ENCODE results near the gene SLX4IP. TPM values are rescaled to one million over a fixed set of nuclear protein-coding genes. Genes with fewer than 3 reads are reported as not detected.

Gene SLX4IP
- total RNA-seq, 1 donor from 2014 or later: 3.1 TPM

DNA sequence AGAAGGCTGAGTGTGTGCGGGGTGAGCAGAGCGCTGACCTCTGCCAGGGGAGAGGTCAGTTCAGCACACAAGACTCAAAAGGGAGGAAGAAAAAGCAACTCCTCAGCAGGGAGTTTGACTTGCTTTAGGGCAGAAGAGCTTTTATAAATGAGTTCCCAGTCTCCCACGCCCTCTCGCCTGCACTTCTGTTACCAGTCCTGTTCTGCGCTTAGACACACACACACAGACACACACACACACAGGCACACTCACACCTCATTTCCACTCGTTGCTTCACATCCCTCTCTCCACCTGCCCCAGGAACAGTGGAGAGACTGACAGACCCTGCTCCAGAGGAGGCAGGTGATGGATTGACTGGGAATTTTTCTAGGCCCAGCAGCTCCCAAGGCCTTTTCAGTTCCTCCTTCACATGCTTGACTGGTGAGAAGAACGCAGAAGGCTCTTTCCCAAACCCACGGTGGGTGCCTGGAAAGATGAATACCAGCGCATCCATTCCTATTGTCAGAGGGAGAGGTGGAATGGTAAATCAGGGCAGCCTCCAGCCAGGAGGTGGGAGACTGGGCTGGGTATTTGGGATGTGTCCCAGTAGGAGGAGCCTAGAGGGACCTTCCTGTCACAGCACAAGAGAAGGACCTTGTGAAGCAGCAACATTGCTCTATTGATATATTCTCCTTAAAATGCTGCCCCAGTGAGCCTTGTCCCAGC lies 195.0 kb downstream of the SLX4IP start:
- Histone ChIP-seq H3K4me1 (peaks cover 41% of the 10 kb centered on the region), H3K27ac (replicated peaks) (peak overlapping the region; percentile 31), H3K4me3 (no peak overlapping the region), H3K27me3 (ENCODE audit: low read depth) (no peaks in the 10 kb centered on the region), H3K36me3 (no peaks in the 10 kb centered on the region), H3K9me3 (replicated peaks) (no peaks in the 10 kb centered on the region)
- intact Hi-C loops (cut with micrococcal nuclease): no loop called here
- DNase-seq: no peak
- TF ChIP-seq, protein P1, sequence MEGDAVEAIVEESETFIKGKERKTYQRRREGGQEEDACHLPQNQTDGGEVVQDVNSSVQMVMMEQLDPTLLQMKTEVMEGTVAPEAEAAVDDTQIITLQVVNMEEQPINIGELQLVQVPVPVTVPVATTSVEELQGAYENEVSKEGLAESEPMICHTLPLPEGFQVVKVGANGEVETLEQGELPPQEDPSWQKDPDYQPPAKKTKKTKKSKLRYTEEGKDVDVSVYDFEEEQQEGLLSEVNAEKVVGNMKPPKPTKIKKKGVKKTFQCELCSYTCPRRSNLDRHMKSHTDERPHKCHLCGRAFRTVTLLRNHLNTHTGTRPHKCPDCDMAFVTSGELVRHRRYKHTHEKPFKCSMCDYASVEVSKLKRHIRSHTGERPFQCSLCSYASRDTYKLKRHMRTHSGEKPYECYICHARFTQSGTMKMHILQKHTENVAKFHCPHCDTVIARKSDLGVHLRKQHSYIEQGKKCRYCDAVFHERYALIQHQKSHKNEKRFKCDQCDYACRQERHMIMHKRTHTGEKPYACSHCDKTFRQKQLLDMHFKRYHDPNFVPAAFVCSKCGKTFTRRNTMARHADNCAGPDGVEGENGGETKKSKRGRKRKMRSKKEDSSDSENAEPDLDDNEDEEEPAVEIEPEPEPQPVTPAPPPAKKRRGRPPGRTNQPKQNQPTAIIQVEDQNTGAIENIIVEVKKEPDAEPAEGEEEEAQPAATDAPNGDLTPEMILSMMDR (IDR thresholded peaks at IDR 0.05; ENCODE audit: borderline replicate concordance): no peak

DNA sequence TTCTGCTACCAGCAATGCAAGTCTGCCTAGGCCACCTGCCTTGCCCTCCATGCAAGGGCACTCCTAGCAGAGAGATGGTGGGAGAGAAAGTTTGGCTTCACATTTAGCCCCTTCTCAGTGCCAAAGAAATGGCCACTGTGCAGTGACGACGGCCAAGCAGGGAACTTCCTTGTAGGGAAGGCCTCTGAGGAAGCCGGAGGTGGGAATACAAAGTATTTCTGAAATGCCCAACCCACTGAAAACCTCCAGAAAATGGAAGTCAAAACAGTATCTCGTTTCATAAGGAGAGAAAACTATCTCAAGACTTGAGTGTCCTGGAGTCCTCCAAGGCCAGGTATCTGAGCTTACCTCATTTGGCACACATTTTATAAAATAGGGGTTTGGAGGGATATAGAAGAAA lies 196.0 kb downstream of the SLX4IP start:
- DNase-seq: no peak
- H3K4me3 ChIP-seq: no peak overlapping the region
- H3K27me3 ChIP-seq (ENCODE audit: low read depth): no peaks in the 10 kb centered on the region
- no peaks in the 10 kb centered on the region for H3K36me3 ChIP-seq
- intact Hi-C loops (cut with micrococcal nuclease): no loop called here
- TF ChIP-seq, protein P1 (IDR thresholded peaks at IDR 0.05; ENCODE audit: borderline replicate concordance): no peak
- peak overlapping the region; percentile 31 for H3K27ac ChIP-seq (replicated peaks)
- H3K4me1 ChIP-seq: peaks cover 52% of the 10 kb centered on the region
- no peaks in the 10 kb centered on the region for H3K9me3 ChIP-seq (replicated peaks)

DNA sequence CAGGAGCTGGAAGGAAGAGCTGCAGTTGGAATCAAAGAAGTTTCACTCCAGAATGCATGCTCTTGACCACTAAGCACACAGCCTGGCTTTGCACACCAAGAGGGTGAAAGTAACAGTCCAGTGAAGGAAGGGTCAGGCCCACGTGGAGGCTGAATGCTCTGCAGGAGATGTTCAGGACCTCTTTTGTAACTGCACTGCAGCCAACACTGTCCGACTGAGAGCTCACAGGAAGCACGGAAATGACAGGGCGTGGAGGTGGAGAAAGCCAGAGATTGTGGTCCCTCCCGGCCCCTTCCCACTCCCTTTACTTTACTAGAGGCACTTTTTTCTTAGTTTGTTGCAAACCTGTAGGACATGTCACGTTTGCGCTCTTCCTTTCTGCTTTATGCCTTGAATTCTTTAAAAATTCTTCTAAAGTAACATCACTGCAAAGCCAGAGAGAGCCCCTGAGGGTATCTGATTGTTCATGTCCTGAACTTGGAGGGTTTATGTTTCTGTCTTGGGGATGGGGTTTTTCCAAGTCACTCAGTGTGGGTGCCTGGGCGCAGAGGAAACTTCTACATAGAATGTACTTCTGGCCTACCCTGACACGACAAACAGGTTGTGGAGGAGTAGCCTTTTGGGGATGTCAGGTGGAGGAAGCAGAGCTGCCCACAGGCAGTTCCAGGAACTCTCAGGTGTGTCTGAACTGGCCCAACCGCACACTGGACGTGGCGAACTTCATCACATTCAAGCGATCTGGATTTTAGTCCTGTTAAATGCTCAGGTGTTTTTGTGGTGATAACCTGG lies 197.8 kb downstream of the SLX4IP start:
- Histone ChIP-seq H3K27me3 (ENCODE audit: low read depth) (no peaks in the 10 kb centered on the region), H3K27ac (replicated peaks) (peak overlapping the region; percentile 72), H3K4me1 (peaks cover 56% of the 10 kb centered on the region), H3K9me3 (replicated peaks) (no peaks in the 10 kb centered on the region), H3K36me3 (peaks cover 8% of the 10 kb centered on the region), H3K4me3 (no peak overlapping the region)
- DNase-seq: no peak
- TF ChIP-seq, protein P1 (IDR thresholded peaks at IDR 0.05; ENCODE audit: borderline replicate concordance): no peak
- intact Hi-C loops (cut with micrococcal nuclease): no loop called here

DNA sequence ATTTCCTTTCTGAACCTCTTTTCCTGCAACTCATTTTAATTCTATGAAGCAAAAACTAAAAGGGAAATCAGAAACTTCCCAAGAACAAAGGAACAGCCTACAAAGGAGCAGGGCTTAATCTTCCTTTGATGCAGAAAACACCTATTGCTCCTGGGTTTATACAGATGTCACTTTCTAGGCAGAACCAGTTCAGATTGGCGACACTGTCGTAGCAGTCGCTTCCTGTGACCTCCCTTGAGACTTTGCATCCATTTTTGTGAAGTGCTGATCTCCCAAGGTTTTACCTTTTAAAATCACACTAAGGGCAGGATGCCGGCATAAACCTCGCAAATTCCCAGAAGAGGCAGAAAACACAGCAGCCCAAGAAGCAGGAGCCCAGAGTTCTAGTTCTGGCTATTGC lies 198.6 kb downstream of the SLX4IP start:
- H3K27ac ChIP-seq (replicated peaks): peak overlapping the region; percentile 72
- H3K9me3 ChIP-seq (replicated peaks): no peaks in the 10 kb centered on the region
- H3K4me1 ChIP-seq: peaks cover 64% of the 10 kb centered on the region
- no peaks in the 10 kb centered on the region for H3K27me3 ChIP-seq (ENCODE audit: low read depth)
- peaks cover 15% of the 10 kb centered on the region for H3K36me3 ChIP-seq
- intact Hi-C loops (cut with micrococcal nuclease): no loop called here
- H3K4me3 ChIP-seq: no peak overlapping the region
- TF ChIP-seq, protein P1 (IDR thresholded peaks at IDR 0.05; ENCODE audit: borderline replicate concordance): no peak
- DNase-seq: no peak

DNA sequence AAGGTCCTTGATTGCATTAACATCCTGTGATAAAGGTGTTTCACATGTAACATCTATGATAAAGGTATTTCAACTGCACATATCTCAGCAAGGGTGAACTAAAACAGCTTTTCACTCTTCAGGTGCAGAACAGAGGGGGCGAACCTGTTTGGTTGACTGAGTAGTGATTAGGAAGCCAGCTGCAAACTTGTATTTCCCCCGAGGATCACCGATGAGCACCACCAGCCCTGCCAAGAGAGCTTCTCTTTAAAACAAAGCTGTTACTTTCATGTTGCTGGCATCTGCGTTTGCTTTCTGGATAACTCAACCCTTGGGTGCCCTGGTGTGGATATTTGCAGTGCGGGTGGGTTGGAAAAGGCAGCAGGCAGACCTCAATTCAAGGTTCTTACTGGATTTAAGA lies 199.1 kb downstream of the SLX4IP start:
- H3K4me3 ChIP-seq: no peak overlapping the region
- intact Hi-C loops (cut with micrococcal nuclease): no loop called here
- H3K36me3 ChIP-seq: peaks cover 20% of the 10 kb centered on the region
- H3K9me3 ChIP-seq (replicated peaks): no peaks in the 10 kb centered on the region
- DNase-seq: no peak
- TF ChIP-seq, protein P1 (IDR thresholded peaks at IDR 0.05; ENCODE audit: borderline replicate concordance): no peak
- H3K27ac ChIP-seq (replicated peaks): peak overlapping the region; percentile 72
- H3K27me3 ChIP-seq (ENCODE audit: low read depth): no peaks in the 10 kb centered on the region
- H3K4me1 ChIP-seq: peaks cover 69% of the 10 kb centered on the region

All from left ventricle myocardium inferior (tissue), 1 donor.